CD4-positive, alpha-beta memory T cell (primary cell): ENCODE measurements around the gene BRD8. TPM values are rescaled to one million over a fixed set of nuclear protein-coding genes. Genes with fewer than 3 reads are reported as not detected.
"Not testable (repeated sequence)": the region's sequence is repeated elsewhere in the genome, so short reads cannot be mapped to it uniquely, and the experiment has no call there.

Source experiments
- CTCF ChIA-PET: fragments of 350-600 bp; sonication (Branson Sonifier 250); formaldehyde crosslinking; loops from one replicate; lab custom pipeline; 2021; ENCODE audit warnings: inconsistent platforms; ENCODE audit not compliant: partially characterized antibody; lab: Charles Lee
- POLR2A ChIA-PET: fragments of 350-600 bp; sonication (Branson Sonifier 250); formaldehyde crosslinking; loops from one replicate; lab custom pipeline; 2021; ENCODE audit not compliant: partially characterized antibody; lab: Charles Lee
- DNase-seq, 5 donors: peaks; one replicate each; pipeline versions ENCODE4 v3.0.0 to v3.0.0-alpha.2; 2020 to 2022; ENCODE audit warnings: mixed read lengths in 1 of 5
- H3K27ac ChIP-seq: one replicate; pipeline ENCODE4 v1.7.0; 2013; ENCODE audit warnings: low read depth, low read length
- H3K27me3 ChIP-seq: 2 replicates; pipeline ENCODE4 v1.7.0; 2013; ENCODE audit warnings: mild to moderate bottlenecking, low read length, moderate library complexity; ENCODE audit not compliant: insufficient read depth
- H3K36me3 ChIP-seq: 2 replicates; pipeline ENCODE4 v1.7.0; 2013; ENCODE audit warnings: mild to moderate bottlenecking, low read length, moderate library complexity; ENCODE audit not compliant: insufficient read depth
- H3K4me1 ChIP-seq: 2 replicates; pipeline ENCODE4 v1.7.0; 2013; ENCODE audit warnings: mild to moderate bottlenecking, low read length, moderate library complexity; ENCODE audit not compliant: insufficient read depth
- H3K4me3 ChIP-seq, 2 donors: one replicate each; pipeline ENCODE4 v1.7.0; 2013; ENCODE audit warnings: low read length in 2 of 2, mild to moderate bottlenecking in 1 of 2
- H3K9me3 ChIP-seq, 2 donors: one replicate each; pipeline ENCODE4 v1.7.0; 2013; ENCODE audit warnings: low read length in 2 of 2, control low read depth in 1 of 2; ENCODE audit not compliant: control insufficient read depth in 1 of 2
- H3K27ac Mint-ChIP-seq, 7 donors: one replicate each; pipeline ENCODE4 v1.8.0; 2020 to 2021; ENCODE audit warnings: mixed read lengths in 7 of 7, mild to moderate bottlenecking in 6 of 7, inconsistent platforms in 3 of 7, moderate library complexity in 3 of 7
- H3K27me3 Mint-ChIP-seq, 2 donors: one replicate each; pipeline ENCODE4 v1.8.0; 2020 to 2021; ENCODE audit warnings: mixed read lengths in 2 of 2
- H3K36me3 Mint-ChIP-seq, 2 donors: one replicate each; pipeline ENCODE4 v1.8.0; 2020 to 2021; ENCODE audit warnings: mixed read lengths in 2 of 2, inconsistent platforms in 1 of 2, mild to moderate bottlenecking in 1 of 2
- H3K4me1 Mint-ChIP-seq, 4 donors: one replicate each; pipeline ENCODE4 v1.8.0; 2020 to 2021; ENCODE audit warnings: mixed read lengths in 4 of 4, mild to moderate bottlenecking in 1 of 4
- H3K4me3 Mint-ChIP-seq, 8 donors: one replicate each; pipeline ENCODE4 v1.8.0; 2020 to 2021; ENCODE audit warnings: mixed read lengths in 8 of 8, mild to moderate bottlenecking in 7 of 8, moderate library complexity in 6 of 8, inconsistent platforms in 3 of 8
- H3K9me3 Mint-ChIP-seq, 8 donors: one replicate each; pipeline ENCODE4 v1.8.0; 2020 to 2021; ENCODE audit warnings: mixed read lengths in 8 of 8, mild to moderate bottlenecking in 5 of 8, inconsistent platforms in 3 of 8, moderate library complexity in 1 of 8
- intact Hi-C: fragments of 100-400 bp; cut with micrococcal nuclease; formaldehyde crosslinking; loops from one replicate; pipeline ENCODE4 v1.15.1; 2023
- polyA plus RNA-seq, 2 donors: library from polyadenylated mRNA; unstranded; fragments of 300-500 nt; fragmentation: Illumina TruSeq; gene quantifications; one replicate each; pipeline ENCODE4 v1.2.3, GENCODE V29; 2021
- total RNA-seq, 2 experiments: library from RNA; stranded (reverse); gene quantifications; one replicate each; pipeline ENCODE4 v1.2.3, GENCODE V29; 2021

Gene BRD8
- total and polyA plus RNA-seq, 4 experiments from 2014 or later: 18.4 to 97.3 (median 61.0) TPM

GRCh38 chr5:138163721-138164120 is 14.7 kb downstream of the BRD8 start:
- H3K27me3 Mint-ChIP-seq: no peaks in the 10 kb centered on the region
- ChIA-PET CTCF (no interaction called here), POLR2A (no interaction called here)

GRCh38 chr5:138160706-138161105 is 17.7 kb downstream of the BRD8 start:
- intact Hi-C loops: no loop called here
- no peak overlapping the region for H3K27ac ChIP-seq
- peaks cover 84% of the 10 kb centered on the region for H3K36me3 ChIP-seq
- no peak overlapping the region for H3K4me3 ChIP-seq
- H3K4me1 ChIP-seq: no peaks in the 10 kb centered on the region
- Mint-ChIP-seq H3K4me1 (peaks cover 0 to 1% (median 0%) of the 10 kb centered on the region in 4 donors), H3K36me3 (peaks cover 78 to 90% of the 10 kb centered on the region in 2 donors), H3K9me3 (no peaks in the 10 kb centered on the region), H3K27ac (no peak overlapping the region), H3K27me3 (no peaks in the 10 kb centered on the region), H3K4me3 (no peak overlapping the region)
- H3K27me3 ChIP-seq: no peaks in the 10 kb centered on the region
- ChIA-PET POLR2A (no interaction called here), CTCF (no interaction called here)
- H3K9me3 ChIP-seq: no peaks in the 10 kb centered on the region
- DNase-seq: no peak

More at GRCh38 chr5:138163721-138164120, 14.7 kb downstream of the BRD8 start:
- Histone ChIP-seq H3K9me3 (no peaks in the 10 kb centered on the region), H3K27me3 (no peaks in the 10 kb centered on the region), H3K36me3 (peaks cover 96% of the 10 kb centered on the region), H3K4me3 (no peak overlapping the region), H3K4me1 (no peaks in the 10 kb centered on the region), H3K27ac (no peak overlapping the region)
- intact Hi-C loops: no loop called here
- Mint-ChIP-seq H3K4me3 (no peak overlapping the region), H3K9me3 (no peaks in the 10 kb centered on the region), H3K36me3 (peaks cover 86 to 95% of the 10 kb centered on the region in 2 donors), H3K27ac (peak overlapping the region in 1 of 7 donors; percentile 55), H3K4me1 (peaks cover 0 to 1% (median 0%) of the 10 kb centered on the region in 4 donors)
- DNase-seq: no peak

- Histone ChIP-seq H3K4me1 (no peaks in the 10 kb centered on the region), H3K36me3 (peaks cover 74% of the 10 kb centered on the region), H3K27ac (no peak overlapping the region), H3K4me3 (no peak overlapping the region), H3K27me3 (no peaks in the 10 kb centered on the region), H3K9me3 (no peaks in the 10 kb centered on the region)
- no peaks in the 10 kb centered on the region for H3K27me3 Mint-ChIP-seq
- POLR2A ChIA-PET: no interaction called here
- no peak for DNase-seq
- H3K4me3 Mint-ChIP-seq: no peak overlapping the region
- H3K4me1 Mint-ChIP-seq: peaks cover 0 to 1% (median 0%) of the 10 kb centered on the region in 4 donors
- H3K36me3 Mint-ChIP-seq: peaks cover 70 to 80% of the 10 kb centered on the region in 2 donors
- intact Hi-C loops: no loop called here
- H3K9me3 Mint-ChIP-seq: no peaks in the 10 kb centered on the region
- peak overlapping the region in 1 of 7 donors; percentile 27 for H3K27ac Mint-ChIP-seq
- CTCF ChIA-PET: no interaction called here
Observed at GRCh38 chr5:138159666-138160065, 18.8 kb downstream of the BRD8 start.

- Mint-ChIP-seq H3K4me1 (no peaks in the 10 kb centered on the region), H3K27ac (no peak overlapping the region), H3K9me3 (no peaks in the 10 kb centered on the region), H3K4me3 (no peak overlapping the region), H3K27me3 (no peaks in the 10 kb centered on the region), H3K36me3 (peaks cover 50 to 59% of the 10 kb centered on the region in 2 donors)
- intact Hi-C loops: no loop called here
- H3K36me3 ChIP-seq: peaks cover 53% of the 10 kb centered on the region
- H3K4me1 ChIP-seq: no peaks in the 10 kb centered on the region
- no peak overlapping the region for H3K4me3 ChIP-seq
- no peak for DNase-seq
- ChIA-PET CTCF (interaction anchor here (0.6 kb wide), 1 partner anchor 11 kb away, joined by 3 read pairs; no protein-coding TSS in a partner anchor), POLR2A (no interaction called here)
- H3K9me3 ChIP-seq: no peaks in the 10 kb centered on the region
- no peaks in the 10 kb centered on the region for H3K27me3 ChIP-seq
- H3K27ac ChIP-seq: no peak overlapping the region
Observed at GRCh38 chr5:138157626-138158025, 20.8 kb downstream of the BRD8 start.

- DNase-seq, intact Hi-C loops, H3K27ac Mint-ChIP-seq, H3K4me3 Mint-ChIP-seq, H3K27ac ChIP-seq, H3K4me1 ChIP-seq, POLR2A ChIA-PET, H3K27me3 Mint-ChIP-seq, H3K9me3 Mint-ChIP-seq, H3K4me1 Mint-ChIP-seq, H3K4me3 ChIP-seq, H3K9me3 ChIP-seq, H3K27me3 ChIP-seq: not testable (repeated sequence)
- peaks cover 40 to 45% of the 10 kb centered on the region in 2 donors for H3K36me3 Mint-ChIP-seq
- H3K36me3 ChIP-seq: peaks cover 39% of the 10 kb centered on the region
- CTCF ChIA-PET: interaction anchor here (1.5 kb wide), 1 partner anchor 377 kb away, joined by 4 read pairs; no protein-coding TSS in a partner anchor
Observed at GRCh38 chr5:138155977-138156376, 22.5 kb downstream of the BRD8 start.

GRCh38 chr5:138149530-138149929 is 28.9 kb downstream of the BRD8 start:
- ChIA-PET POLR2A (no interaction called here), CTCF (interaction anchor here (0.5 to 1.6 kb wide), 3 partner anchors 16 to 69 kb away, joined by 3 to 5 read pairs (median 3); no protein-coding TSS in a partner anchor)
- Histone ChIP-seq H3K9me3 (no peaks in the 10 kb centered on the region), H3K4me3 (no peak overlapping the region), H3K27ac (no peak overlapping the region), H3K36me3 (no peaks in the 10 kb centered on the region), H3K27me3 (no peaks in the 10 kb centered on the region), H3K4me1 (no peaks in the 10 kb centered on the region)
- no peaks in the 10 kb centered on the region for H3K4me1 Mint-ChIP-seq
- H3K4me3 Mint-ChIP-seq: no peak overlapping the region
- H3K27me3 Mint-ChIP-seq: no peaks in the 10 kb centered on the region
- intact Hi-C loops: no loop called here
- no peaks in the 10 kb centered on the region for H3K36me3 Mint-ChIP-seq
- no peaks in the 10 kb centered on the region for H3K9me3 Mint-ChIP-seq
- no peak for DNase-seq
- no peak overlapping the region for H3K27ac Mint-ChIP-seq

- ChIA-PET POLR2A (no interaction called here), CTCF (interaction anchor here (1.6 kb wide), 1 partner anchor 16 kb away, joined by 5 read pairs; no protein-coding TSS in a partner anchor)
- Mint-ChIP-seq H3K36me3 (no peaks in the 10 kb centered on the region), H3K4me1 (no peaks in the 10 kb centered on the region), H3K9me3 (no peaks in the 10 kb centered on the region), H3K27me3 (no peaks in the 10 kb centered on the region), H3K4me3 (no peak overlapping the region), H3K27ac (no peak overlapping the region)
- intact Hi-C loops: no loop called here
- no peaks in the 10 kb centered on the region for H3K4me1 ChIP-seq
- H3K9me3 ChIP-seq: no peaks in the 10 kb centered on the region
- no peak overlapping the region for H3K27ac ChIP-seq
- H3K4me3 ChIP-seq: no peak overlapping the region
- H3K36me3 ChIP-seq: no peaks in the 10 kb centered on the region
- H3K27me3 ChIP-seq: no peaks in the 10 kb centered on the region
- no peak for DNase-seq
Observed at GRCh38 chr5:138148811-138149210, 29.6 kb downstream of the BRD8 start.
